GM19025 (cell line): ENCODE data around the gene RFX2.

Experiments
- ATAC-seq: cut with Tn5 transposase; IDR thresholded peaks from one replicate; pipeline ENCODE4 v1.9.1; 2021; ENCODE audit warnings: mild to moderate bottlenecking, low read depth, moderate library complexity; ENCODE audit not compliant: unreplicated experiment

The RFX2 gene

GRCh38 chr19:6062961-6063575, 47.2 kb downstream of the RFX2 start:
- no peak for ATAC-seq

GRCh38 chr19:6062274-6062673, 48.0 kb downstream of the RFX2 start:
- ATAC-seq, result no peak

DNA sequence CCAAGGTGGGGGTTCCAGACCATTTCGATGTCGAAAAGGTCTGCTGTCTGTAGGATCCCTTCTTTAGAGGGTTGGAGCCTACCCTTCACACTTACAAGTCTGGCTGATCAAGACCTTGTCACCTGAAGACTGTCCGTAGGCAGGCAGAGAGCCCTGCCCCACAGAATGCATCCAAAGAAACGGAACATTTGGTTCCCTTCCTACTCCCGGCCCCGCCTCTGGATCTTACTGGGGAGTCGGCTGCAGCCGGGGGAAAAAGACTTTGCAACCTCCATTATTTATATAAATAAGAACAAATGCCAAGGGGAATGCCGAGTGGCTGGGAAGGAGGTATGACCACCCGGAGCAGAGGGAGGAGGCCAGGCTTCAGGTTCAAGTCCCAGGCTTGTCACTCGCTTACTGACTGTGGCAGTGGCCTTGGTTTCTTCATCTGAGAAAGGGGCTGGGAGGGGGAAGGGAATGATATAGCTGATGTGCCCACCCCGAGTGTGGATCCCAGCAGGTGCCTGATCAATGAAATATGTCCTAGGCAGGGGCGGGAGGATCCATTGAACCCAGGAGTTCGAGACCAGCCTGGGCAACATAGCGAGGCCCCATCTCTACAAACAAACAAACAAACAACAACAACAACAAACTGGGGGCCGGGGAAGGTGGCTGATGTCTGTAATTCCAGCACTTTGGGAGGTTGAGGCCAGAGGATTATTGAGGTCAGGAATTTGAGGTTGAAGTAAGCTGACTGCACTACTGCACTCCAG, 48.7 kb downstream of the RFX2 start:
- ATAC-seq, result no peak

DNA sequence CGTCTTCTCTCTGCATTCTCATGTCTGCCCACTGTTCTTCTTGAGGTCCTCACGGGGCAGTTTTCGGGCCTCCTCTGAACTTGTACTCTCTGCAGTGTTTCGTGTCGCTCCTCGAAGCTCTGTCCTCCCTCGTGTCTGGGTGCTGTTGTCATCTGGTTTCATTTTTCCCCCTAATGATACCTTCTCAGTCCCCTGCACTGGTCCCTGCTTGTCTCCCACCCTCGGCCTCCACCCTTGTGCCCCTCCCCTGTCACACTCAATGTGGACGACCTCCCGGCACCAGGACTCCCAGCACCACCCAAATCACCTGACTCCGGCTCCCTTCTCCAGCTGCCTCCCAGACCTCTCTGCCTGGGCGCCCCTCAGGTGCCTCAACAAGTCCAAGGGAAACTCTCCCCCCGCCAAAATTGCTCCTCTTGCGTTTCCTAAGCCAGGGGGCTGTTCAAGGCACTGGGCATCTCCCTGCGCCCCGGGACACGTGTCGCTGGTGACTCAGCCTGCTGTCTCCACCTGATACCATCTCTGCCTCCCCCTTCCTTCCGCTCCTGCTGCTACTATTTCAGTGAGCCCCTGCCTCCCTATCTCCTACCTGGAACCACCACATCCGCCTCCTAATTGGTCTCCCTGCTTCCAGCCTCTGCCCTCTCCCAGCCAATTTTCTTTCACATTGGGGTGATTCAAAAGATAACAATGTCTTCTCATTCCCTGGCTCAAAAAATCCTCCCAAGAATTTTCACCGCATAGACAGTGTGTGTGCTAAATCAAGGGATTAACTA, 49.5 kb downstream of the RFX2 start:
- no peak for ATAC-seq

- ATAC-seq, result no peak
These were observed 50.2 kb downstream of the RFX2 start for GRCh38 chr19:6059988-6060599.

DNA sequence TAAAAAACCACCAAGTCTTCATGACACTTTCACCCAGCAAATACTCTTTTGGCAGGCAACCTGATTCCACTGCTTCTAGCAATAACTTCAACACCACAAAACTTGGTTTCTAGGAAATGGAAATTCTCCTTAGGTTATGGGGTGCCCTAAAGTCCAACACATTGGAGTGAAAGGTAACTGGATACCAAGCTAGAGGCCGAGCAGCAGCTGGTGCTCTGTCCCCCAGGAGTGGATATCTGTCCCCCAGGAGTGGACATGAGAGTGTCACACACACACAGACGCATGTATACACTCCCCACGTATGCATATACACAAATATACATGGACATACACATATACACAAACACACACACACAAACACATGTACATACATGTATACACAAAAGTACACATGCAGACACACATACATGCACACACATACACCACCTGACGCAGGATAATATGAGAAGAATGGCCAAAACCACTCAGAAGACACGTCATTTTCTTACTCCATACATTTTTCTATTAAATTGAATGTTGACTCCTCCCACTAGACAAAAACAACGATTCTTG, 50.8 kb downstream of the RFX2 start:
- ATAC-seq, result no peak

DNA sequence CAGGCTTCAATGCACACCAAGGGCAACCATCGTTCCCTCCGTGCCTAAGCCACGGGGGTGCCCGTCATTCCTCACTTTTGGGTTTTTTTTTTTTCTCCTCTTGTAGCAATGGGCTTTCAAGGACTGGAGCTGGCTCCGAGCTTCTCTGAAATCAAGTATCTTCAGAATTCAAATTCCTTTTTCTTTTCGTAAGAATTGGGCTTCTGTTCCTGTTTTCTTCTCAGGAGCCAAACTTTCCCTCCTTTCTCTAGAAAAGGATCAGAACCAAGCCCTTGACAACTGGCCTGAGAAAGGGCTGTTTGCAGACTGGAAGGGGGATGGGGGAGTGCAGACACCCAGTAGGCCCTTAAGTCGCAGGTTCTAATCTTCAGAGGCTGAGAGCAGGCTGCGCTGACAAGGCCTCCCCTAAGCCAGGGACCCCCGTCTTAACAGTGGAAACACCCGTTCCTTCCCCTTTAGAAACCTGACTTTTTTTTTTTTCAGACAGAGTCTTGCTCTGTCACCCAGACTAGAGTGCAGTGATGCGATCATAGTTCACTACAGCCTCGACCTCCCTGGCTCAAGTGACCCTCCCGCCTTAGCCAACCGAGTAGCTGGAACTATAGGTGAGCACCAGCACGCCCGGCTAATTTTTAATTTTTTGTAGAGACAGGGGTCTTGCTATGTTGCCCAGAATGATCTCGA, 51.6 kb downstream of the RFX2 start:
- no peak for ATAC-seq

GRCh38 chr19:6057651-6058517, 52.4 kb downstream of the RFX2 start:
- ATAC-seq, result no peak

GRCh38 chr19:6056801-6057650, 53.3 kb downstream of the RFX2 start:
- no peak for ATAC-seq

DNA sequence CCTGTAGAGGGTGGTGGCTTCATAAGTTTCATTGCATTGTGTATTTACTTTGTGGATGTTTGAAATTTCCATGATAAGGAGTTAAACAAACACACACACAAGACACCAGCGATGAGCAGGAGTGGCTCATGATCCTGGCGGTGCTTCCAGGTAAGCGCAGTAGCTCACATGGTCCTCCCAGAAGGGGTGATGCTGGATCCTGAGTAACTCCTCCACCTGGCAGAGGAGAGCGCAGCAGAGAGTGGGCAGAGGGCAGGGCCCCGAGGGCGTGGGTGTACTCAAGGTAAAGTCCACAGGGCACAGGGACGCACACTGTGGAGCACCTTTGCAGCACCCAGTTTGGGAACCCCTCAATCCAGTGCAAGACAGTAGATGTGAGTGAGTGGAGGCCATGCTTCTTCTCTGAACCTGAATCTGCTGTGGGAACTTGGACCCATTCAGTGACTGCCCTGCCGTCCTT, 54.0 kb downstream of the RFX2 start:
- no peak for ATAC-seq

DNA sequence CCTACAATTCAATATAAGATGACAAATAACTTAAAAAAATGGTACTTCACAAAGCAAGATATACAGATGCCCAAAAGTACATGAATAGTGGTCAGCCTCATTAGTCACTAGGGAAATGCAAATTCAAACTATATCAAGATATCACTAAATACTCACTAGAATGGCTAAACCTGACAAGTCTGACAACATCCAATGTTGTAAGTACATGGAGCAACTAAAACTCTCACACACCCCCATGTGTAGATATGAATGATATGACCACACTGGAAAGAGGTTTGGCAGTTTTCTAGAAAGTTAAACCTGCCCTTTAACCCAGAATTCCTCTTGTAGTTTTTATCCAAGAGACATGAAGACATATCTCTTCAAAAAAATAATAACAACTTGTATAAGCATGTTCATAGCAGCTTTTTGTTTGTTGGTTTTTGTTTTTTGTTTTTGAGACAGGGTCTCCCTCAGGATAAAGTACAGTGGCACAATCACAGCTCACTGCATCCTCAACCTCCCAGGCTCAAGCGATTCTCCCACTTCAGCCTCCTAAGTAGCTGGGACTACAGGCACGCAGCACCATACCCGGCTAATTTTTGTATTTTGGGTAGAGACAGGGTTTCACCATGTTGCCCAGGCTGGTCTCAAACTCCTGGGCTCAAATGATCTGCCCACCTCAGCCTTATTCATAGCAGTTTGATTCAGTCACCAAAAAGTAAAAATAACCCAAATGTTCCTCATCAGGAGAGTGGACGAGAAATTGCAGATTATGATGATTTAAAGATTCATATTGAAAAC, 55.1 kb downstream of the RFX2 start:
- no peak for ATAC-seq

- ATAC-seq, result no peak
These were observed 61.4 kb downstream of the RFX2 start for GRCh38 chr19:6048793-6049405.

DNA sequence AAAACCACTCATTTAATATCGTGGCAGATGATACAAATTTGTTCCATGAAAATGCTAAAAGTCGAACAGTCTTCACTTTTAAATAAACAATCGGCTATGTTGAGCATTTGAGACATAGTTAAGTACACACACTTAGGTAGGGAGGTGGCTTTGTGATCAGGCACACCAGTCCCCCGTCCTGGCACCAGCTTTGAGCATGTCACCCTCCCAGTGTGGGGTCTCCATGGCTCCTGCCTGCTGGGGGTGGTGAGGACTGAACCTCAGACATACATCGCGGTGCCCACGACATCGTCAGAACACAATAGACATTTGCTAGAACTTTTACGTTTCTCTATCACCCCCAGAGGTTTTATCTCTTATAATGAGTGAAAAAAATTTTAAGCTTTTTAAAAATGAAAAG, 62.0 kb downstream of the RFX2 start:
- ATAC-seq, result no peak

DNA sequence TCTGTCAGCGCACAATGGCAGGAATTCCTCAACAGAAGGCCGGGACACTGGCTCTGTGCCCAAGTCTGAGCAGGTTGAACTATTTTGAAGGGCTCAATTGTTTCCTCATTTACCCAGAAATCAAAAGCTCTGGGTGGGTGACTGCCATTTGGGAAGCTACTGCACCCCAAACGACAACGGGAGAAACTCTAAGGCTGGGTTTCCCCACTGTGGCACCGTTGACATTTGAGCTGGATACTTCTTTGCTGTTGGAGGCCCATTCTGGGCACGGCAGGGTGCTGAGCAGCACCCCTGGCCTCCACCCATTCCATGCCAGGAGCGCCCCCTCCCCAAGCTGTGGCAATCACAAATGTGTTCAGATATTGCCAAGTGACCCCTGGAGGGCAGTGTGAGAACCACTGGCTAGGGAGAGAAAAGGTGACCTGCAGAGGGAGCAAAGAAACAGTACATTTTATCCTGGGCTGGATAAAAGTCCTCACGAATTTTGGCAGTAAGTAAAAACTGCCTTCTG, 62.5 kb downstream of the RFX2 start:
- no peak for ATAC-seq

- ATAC-seq, result no peak
These were observed 63.0 kb downstream of the RFX2 start for GRCh38 chr19:6047256-6047655.

GRCh38 chr19:6045108-6045507, 65.2 kb downstream of the RFX2 start:
- no peak for ATAC-seq
